AG04450 (cell line): ENCODE measurements around the gene PCOLCE2. TPM values are rescaled to one million over a fixed set of nuclear protein-coding genes. Genes with fewer than 3 reads are reported as not detected.

Source experiments
- CTCF ChIA-PET: fragments of 300-600, 350-600 bp; formaldehyde crosslinking; extraction: SDS; loops from one replicate; lab custom pipeline; 2022; ENCODE audit warnings: antibody characterized with exemption, inconsistent platforms; lab: Charles Lee
- POLR2A ChIA-PET: fragments of 350-600 bp; formaldehyde crosslinking; extraction: SDS; loops from one replicate; lab custom pipeline; 2021; ENCODE audit warnings: antibody characterized with exemption, inconsistent platforms; lab: Yijun Ruan, JAX
- DNase-seq: peaks from one replicate; pipeline ENCODE4 v3.0.0-alpha.2; 2011; ENCODE audit warnings: low read depth, low spot score
- H3K27ac ChIP-seq: one replicate; pipeline ENCODE4 v1.5.1; 2012; ENCODE audit warnings: low read depth, low read length, control low read depth
- H3K27me3 ChIP-seq: one replicate; pipeline ENCODE4 v1.6.0; 2012; ENCODE audit warnings: low read length; ENCODE audit not compliant: control insufficient read depth, insufficient read depth
- H3K4me3 ChIP-seq: 2 replicates; pipeline ENCODE4 v1.5.1; 2011; ENCODE audit warnings: mild to moderate bottlenecking, low read depth, low read length, control low read depth
- H3K9me3 ChIP-seq: 2 replicates; pipeline ENCODE4 v1.5.1; 2012; ENCODE audit warnings: low read length; ENCODE audit not compliant: control insufficient read depth, insufficient read depth
- polyA plus RNA-seq: library from polyadenylated mRNA; depleted of rRNA; stranded (reverse); fragments of >200 nt; gene quantifications from 2 replicates; pipeline ENCODE4 v1.2.3, GENCODE V29; 2011; rRNA removed
- small RNA-seq: library from RNA; depleted of rRNA; stranded (forward); fragments of <200 nt; gene quantifications from one replicate; pipeline ENCODE3, GENCODE V24; 2012; ENCODE audit warnings: low read depth; ENCODE audit not compliant: insufficient read length
- TF ChIP-seq, protein P1 (sequence below): IDR thresholded peaks from 2 replicates; pipeline ENCODE4 v1.5.1; 2011; ENCODE audit warnings: low read depth, low read length, control low read depth, inconsistent platforms

Gene PCOLCE2
- polyA plus RNA-seq, 1 experiment = 1.1 TPM

GRCh38 chr3:142777927-142778326 is 111.0 kb downstream of the PCOLCE2 start:
- H3K9me3 ChIP-seq = no peaks in the 10 kb centered on the region
- CTCF ChIA-PET = no interaction called here
- H3K27ac ChIP-seq = no peak overlapping the region
- POLR2A ChIA-PET = no interaction called here
- no peaks in the 10 kb centered on the region for H3K27me3 ChIP-seq
- TF ChIP-seq, protein P1, sequence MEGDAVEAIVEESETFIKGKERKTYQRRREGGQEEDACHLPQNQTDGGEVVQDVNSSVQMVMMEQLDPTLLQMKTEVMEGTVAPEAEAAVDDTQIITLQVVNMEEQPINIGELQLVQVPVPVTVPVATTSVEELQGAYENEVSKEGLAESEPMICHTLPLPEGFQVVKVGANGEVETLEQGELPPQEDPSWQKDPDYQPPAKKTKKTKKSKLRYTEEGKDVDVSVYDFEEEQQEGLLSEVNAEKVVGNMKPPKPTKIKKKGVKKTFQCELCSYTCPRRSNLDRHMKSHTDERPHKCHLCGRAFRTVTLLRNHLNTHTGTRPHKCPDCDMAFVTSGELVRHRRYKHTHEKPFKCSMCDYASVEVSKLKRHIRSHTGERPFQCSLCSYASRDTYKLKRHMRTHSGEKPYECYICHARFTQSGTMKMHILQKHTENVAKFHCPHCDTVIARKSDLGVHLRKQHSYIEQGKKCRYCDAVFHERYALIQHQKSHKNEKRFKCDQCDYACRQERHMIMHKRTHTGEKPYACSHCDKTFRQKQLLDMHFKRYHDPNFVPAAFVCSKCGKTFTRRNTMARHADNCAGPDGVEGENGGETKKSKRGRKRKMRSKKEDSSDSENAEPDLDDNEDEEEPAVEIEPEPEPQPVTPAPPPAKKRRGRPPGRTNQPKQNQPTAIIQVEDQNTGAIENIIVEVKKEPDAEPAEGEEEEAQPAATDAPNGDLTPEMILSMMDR = no peak
- DNase-seq = no peak
- no peak overlapping the region for H3K4me3 ChIP-seq

- no peak overlapping the region for H3K4me3 ChIP-seq
- no peaks in the 10 kb centered on the region for H3K27me3 ChIP-seq
- no peak for DNase-seq
- CTCF ChIA-PET = no interaction called here
- TF ChIP-seq, protein P1 = no peak
- H3K9me3 ChIP-seq = no peaks in the 10 kb centered on the region
- no peak overlapping the region for H3K27ac ChIP-seq
- POLR2A ChIA-PET = no interaction called here
These were observed 120.5 kb downstream of the PCOLCE2 start for GRCh38 chr3:142768338-142768737.

Small RNA genes lying within 50 kb of the gene (small RNA-seq; reads per million reads assigned to genes)
- not detected for gene RNU7-47P

Other genes starting within 250 kb of the PCOLCE2 start
- gene TRPC1, start 165.0 kb downstream of the PCOLCE2 start, polyA plus RNA-seq = 8.6 and 9.9 TPM in 2 replicates
- not detected in 2 replicates for gene PAQR9, start 74.6 kb upstream of the PCOLCE2 start, polyA plus RNA-seq
- 51.3 and 71.9 TPM in 2 replicates for gene U2SURP, start 112.5 kb upstream of the PCOLCE2 start, polyA plus RNA-seq
- 0.26 and 0.38 TPM in 2 replicates for gene CHST2, start 230.7 kb upstream of the PCOLCE2 start, polyA plus RNA-seq